ENCODE measurements around the gene MBP.

MBP gene

DNA sequence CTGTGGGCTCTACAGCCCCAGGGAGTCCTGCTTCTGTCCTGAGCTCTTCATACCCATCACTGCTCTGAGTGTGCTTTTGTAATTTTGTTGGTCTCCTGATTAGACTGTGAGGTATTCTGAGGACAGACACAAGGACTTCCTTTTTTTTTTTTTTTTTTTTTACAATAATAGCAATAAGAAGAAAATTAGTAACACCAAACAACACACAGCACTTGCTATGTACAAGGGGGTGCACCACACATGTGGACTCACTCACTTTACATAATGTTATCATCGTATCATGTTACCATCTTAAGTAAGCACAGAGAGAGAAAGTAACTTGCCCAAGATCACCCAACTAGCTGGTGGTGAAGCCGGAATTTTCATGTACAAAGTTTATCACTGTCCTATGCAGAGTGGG is 34.6 kb downstream of the MBP start:
- no peak for DNase-seq

DNA sequence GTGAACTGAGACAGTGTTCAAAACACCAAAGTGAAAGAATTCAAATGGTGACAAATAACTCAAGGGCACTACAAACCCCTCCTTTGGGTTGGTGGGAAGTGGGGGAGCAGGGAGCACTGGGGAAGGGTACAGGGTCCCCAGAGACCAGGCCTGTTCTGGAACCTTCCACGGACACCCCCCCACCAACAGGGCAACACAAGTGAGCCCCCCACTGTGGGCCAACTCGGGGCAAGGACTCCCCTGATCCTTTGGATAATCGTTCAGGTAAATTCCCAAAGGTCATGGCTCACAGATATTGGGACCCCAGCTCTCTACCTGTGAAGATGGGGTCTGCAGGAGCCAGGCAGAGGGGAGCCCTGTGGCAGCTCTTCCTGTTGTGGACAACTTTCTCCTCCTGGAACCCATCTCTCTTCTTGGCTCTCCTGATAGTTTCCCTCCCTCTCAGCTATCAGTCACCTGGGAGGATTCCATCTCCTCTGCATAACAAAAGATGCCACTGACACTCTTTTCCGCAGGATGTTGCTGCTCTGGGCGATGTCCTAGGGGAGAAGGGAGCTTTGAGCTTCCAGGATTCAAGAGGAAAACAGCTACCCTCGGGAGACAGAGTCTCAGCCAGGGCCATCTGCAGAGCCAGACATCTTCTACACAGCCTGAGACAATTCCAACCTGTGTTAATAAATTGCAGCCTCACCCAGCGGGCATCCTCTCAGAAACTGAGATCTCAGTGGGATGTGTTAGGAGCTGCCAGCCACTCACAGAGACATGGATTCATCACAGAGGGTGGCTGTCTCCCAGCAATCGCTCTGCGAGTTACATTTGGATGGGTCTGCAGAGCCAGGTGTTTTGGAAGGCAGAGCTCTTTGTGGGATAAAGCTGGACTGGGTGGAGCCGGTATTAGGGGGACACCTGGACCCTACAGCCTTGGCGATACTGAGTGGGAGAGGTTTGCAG is 35.4 kb downstream of the MBP start:
- no peak for DNase-seq

DNA sequence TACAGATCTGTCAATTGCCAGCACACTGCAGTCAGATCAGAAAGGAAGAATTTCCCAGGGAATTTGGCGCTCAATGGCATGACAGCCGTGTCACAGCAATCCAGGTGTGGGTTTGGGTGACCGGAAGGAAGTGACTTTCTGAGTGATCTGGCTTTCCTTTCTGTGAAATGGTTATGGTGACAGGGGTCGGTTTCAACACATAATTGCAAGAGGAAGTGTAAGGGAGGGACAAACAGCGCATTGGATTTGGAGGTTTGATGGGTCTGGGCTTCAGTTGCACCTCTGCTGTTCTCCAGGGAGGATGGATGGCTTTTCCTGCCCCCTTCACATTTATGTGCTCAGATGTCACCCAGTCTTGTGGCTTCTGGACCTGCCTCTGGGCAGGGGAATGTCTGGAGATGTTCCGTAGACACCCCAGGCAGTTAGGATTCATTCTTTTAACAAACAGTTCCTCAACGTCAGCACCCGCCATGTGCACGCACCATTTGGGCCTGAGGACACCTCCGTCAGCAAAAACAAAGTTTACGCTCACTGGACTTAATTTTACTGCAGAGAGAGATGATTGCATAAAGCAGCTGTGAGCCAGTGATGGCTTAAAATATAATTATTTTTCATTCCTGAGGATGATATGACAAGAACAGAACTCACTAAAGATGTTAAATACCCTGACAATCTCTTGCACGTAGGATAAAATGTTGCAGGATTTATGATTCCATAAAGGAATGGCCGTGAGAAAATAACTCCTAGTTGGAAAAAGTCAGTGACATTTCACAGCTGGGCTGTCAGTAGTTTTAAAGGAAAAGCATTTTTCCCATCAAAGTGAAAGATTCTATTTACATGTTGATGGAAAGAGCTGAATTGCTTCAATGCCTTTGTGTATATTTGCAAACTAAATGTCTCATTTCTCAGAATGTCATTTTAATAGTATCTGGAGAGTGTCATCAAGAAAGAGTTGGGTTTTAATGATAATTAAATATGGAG is 36.9 kb downstream of the MBP start:
- DNase-seq, result no peak

DNA sequence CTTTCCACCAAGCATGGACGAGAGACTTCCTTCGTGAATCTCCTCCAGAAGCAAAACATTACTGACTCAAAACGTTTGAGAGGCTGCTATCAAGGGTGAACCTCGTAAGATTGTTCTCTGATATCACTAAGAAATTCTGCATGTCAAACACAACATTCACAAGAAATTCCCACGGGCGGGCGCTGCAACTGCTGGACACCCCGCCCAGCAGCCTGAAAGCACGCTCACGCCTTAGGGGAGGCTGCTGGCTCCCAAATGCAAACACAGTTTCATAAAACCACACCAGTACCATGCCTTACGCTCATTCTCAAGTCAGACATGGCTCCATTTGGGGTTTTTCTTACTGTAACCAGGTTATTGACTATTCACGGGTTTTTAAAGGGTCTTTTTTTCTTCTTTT is 39.0 kb downstream of the MBP start:
- DNase-seq, result no peak

DNA sequence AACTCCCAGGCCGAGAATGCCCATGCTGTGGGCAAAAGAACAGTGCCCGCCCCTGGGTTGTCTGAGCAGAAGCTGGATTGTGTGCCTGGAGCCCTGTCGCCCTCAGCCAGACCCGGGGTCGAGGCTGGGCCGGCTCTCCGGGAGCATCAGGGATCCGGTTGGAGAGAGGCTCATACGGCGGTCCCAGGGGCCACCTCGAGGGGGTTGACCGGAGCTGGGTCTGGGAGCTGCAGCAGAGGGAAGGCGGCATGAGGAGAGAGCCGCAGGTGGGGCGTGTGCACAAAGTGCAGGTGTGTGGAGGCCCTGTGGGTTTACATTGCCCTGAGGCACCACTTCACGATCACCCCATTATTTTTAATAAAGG is 39.5 kb downstream of the MBP start:
- no peak for DNase-seq

DNA sequence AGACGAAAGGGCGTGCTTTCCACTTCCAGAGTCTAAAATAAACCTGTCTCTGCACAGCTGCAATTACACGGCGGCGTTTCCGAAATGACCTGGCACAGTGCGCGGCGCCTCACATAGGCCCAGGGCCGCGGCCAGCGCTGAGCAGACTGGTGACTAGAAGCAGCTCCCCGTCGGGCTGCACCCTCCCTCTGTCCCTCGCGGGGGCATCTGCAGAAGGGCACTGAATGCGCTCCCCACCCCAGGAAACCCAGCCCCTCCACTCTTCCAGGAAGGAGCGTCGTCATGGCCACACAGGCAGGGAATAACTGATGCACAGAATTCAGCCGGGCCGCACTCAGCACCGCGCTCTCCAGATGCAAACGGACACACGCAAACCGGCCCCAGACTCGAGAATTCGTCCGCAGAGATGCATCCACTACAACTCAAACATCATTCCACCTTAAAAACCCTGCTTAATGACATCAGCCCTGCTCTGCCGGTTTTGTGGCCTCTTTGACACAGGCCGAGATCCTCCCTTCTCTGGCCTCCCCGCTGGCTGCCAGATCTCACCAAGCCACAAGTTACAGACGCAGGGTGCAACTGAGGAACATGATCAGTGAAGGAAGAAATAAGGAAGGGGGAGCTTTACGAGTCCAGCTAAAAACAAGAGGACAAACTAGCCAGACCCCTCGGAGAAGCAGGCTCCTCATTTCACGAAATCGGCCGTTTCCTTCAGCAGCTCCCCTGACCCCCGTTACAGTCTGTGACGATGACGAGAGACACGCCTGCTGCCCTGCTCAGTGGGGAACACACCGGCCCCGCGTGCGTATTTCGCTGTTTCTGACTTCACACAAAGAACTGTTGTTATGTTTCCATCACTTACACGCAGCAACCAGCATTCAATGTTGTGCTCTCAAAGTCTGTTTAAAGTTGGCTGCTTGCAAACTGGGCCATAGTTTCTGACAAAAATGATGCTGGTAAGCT is 40.2 kb downstream of the MBP start:
- no peak for DNase-seq

DNA sequence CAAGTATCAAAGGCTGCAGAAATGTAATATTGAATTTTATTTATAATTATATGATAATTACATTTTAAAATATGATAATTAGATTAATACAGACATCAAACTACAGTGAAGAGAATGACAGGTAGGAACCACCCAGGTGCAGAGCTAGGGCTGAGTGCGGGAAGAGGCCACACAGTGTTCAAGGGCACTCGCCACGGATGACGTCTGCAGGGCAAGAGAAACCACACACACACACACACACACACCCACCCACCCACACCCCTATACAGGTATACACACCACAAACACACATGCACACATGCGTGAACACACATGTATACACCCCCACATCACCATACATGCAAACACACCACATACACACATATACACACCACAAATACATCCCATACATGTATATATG is 41.2 kb downstream of the MBP start:
- no peak for DNase-seq

DNA sequence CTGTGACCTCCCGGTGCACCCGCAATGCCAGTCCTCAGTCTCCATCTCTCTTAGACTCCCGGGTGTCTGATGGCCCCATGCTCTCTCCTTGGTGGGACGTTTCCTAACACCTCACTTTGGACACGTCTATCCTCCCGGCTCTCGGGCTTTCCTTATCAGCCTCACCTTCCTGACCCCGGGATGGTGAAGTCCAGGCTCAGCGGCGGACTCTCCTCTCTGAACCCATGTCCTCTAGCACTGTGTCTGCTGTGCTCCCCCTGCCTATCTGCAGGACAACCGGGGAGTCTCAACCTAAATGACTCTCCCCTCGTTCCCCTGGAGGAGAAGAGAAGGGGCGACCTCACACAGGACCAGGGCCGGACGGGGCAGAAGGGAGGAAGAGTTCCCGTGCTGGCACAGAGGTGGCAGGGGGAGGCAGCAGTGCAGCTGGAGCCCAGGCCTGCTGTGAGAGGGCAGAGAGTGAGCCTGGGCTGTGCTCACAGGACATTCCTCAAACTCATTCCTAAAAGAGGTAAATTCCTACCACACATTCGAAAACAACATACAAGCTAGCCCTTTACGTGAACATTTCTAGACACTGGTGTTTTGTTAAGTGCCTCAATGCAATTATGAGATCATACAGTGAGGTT is 41.9 kb downstream of the MBP start:
- DNase-seq, result no peak

DNA sequence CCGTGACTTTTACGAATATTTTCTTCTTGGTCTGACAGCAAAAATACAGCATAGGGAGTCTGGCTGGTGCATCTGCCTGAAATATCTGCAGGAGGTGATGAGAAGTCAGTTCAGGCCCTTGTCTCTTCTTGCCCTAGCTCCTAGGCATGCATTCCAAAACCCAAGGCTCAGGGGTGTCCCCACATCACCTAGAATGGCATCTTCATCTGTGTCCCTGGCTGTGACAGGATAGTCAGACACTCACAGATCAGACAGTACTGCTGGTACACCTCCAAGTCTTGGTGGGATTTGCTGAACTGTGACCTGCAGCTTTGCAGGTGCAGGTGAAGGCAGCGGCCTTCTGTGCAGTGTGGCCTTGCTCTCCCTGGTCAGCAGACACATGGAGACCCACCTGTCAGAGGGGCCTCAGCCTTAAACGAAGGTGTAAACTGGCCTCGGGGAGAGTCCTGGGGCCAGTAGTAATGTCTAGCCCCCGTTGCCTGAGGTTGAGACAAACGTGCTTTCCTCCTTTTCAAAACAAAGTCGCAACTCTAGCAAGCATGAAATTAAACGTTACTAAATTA is 42.8 kb downstream of the MBP start:
- DNase-seq, result no peak

DNA sequence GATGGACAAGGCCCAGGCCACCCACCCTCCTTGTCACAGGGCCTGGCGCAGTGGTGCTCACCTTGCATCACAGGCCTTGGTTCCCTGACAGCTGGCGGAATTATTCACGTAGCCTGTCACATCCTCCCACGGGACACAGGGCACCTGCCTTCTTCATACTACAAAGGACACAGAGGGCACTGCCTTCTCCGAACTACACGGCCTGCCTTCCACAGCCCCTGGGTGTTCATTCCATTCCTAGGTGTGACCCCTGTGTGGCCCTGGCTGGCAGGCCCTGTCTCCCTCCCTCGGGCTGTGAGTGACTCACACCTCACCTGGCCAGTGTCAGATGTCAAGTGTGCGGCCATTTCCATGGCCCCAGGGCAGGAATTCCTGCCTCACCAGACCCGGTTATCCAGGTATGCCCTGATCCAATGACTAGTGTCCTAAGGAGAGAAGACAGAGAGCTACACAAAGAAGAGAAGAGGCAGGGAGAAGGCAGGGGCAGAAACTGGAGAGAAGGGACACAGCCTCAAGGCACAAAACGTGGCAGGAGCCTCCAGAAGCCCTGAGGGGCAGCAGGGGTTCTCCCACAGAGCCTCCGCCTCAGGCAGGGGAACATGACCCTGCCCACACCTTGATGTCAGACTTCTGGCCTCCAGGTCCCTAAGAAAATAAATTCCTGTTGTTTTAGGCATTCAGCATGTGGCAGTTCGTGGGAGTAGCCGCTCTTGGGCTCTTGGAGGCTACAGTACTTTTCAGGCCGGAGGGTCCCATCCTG is 43.4 kb downstream of the MBP start:
- no peak for DNase-seq

DNA sequence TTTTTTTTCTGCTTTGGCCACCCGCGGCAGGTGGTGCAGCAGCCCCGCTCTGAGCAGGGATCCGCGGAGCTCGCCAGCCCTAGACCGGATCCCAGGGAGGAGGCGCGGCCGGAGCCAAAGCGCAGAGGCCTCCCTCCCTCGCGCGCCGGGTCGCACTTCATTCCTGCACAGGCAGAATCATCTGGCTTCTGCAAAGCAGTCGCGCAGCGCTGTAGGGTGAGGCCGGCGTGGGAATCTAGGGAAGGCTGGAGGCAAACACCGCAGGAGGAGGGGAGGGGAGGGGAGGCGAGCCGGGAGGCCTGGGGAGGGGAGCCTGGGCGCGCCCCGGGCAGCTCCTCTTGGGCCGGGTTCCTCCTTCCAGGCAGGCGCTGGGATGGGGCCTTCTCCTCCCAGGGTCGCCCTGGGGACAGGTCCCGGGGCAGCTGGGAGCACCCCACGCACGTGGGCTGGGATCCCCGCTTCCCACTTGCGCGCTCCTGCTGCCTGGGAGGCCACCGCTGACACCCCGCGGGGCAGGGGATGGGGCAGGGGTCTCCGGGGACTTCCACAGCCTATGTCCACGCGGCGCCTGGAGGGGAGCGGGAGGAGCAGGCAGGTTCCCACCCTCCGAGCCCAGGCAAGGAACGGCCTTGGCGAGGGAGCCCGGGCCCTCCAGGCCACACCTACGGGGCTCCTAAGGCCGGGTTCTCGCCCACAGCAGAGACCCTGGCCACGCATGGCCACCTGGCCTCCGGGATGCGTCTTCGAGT is 45.0 kb downstream of the MBP start:
- no peak for DNase-seq

DNA sequence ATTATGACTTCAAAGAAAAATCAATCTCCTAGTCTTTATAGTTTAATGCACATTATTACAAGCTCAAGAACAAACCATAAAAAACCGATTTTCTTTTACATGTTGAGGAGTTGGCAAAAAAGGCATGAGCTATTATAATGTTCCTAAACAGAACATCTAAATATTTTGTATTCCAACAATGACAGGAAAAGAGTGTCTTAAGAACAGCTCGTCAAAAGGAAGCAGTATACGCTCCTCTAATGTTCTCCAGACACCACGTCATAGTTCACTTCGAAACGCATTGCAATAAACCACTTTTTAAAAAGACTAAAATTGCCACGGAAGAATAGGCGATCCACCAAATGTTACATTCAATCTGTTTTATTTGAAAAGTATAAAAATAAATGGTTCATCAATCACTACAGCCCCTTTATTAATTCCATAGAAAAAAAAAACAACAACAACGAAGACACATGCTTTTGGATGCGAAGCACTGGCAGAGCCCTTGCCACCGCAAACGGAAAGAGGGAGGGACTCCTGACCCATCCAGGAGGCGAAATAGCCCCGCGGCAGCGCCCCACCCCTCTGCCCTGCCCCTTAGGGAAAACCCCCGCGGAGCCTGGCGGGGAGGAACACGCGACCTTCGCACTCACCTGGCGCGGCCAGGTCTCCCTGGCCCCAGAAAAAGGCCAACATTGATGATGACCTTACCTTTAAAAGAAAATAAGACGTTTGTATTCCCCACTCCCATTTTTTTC is 45.8 kb downstream of the MBP start:
- no peak for DNase-seq

DNA sequence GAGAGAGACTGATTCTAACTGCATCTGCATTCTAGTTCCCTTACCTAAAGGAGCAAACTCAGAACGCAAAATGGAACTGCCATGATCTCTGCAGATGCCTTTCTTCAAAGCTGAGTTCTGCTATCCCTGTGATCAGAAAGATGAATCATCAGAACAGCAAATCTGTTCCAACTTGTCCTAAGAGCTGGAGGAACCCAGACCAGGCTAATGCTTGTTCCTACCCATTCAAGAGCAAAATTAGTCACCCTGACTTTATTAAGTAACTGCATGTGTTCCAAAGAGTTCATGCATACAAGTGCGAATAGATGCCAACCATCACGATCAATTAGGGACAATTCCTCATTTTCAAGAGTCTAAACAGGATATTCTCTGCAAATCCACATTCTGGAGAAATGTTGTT is 46.5 kb downstream of the MBP start:
- no peak for DNase-seq

DNA sequence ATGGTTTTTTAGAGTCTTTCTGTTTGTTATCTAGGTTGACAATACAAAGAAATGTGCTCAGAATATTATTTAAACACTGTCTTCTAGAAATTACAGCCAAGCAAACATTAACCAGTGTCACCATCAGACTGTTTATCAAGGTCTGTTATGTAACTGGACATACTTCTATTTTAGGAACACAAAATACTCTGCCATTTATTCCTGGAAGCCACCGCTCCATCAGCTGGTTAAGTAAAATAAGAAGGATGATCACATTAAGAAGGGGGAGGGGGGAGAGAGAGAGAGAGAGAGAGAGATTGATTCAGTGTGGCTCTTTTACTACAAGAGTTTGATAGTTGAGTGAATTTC is 47.9 kb downstream of the MBP start:
- no peak for DNase-seq

DNA sequence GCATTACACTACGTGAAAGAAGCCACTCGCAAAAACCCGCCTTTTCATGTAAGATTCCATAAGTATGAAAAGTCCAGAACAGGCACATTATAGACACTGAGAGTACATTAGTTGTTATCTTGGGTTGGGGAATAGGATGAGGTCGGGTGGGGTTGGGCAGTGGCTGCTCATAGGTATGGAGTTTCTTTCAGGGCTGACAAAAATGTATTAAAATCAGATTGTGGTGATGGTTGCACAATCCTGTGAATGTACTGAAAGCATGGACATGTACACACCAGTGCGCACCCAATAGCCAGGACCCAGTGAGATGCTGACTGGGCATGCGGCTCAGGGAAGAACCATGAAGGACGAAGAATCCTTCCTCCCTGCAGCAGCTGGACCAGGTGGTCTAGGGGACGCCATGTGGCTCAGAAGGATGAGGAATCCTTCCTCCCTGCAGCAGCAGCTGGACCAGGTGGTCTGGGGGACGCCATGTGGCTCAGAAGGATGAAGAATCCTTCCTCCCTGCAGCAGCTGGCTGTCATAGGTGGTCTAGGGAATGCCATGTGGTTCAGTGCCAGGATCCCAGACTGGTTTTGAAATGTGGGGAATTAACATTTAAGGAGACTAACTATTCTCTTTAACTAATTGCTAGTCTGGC is 50.1 kb downstream of the MBP start:
- DNase-seq, result no peak

DNA sequence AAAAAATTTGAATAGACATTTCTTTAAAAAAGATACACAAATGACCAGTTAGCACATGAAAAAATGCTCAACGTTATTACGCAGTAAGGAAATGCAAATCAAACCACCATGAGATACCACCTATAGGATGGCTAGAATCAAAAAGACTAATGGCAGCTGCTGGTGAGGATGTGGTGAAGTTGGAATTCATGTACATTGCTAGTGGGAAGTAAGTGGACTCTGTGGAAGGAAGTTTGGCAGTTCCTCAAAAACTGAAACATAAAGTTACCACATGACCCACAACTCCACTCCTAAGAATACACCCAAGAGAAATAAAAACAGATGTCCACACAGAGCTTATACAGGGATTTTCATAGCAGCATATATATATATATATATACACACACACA is 51.2 kb downstream of the MBP start:
- no peak for DNase-seq

DNA sequence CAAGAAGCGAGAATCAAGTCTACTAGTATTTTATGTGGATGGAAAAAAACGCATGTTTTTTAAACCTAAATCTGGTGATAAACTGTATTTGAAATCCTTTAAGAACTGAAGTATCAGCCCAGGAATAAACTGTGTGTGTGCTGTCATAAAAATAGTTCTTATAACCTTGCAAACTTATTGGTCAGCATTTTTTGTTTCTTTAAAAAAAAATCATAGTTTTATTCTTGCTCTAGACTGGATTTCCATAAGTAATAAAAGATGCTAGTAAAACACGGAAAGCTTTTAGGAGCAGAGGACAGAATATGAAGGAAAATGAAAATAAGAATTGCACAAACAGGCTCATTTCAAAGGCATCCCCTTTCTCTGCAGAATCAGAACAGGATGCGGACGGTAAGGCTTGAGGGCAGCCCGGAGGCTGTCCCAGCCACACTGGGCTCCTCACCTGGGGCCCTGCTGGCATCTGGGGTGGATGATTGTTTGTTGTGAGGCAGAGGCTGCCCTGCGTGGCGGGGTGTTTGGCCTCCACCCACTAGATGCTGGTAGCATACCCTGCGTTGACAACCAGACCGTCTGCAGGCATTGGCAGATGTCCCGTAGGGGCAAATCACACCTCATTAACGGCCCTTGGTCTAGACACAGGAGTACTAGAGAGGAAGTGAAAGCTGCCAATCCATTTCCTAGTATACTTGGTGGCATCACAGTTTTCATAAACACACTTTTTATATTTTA is 52.5 kb downstream of the MBP start:
- DNase-seq, result no peak

DNA sequence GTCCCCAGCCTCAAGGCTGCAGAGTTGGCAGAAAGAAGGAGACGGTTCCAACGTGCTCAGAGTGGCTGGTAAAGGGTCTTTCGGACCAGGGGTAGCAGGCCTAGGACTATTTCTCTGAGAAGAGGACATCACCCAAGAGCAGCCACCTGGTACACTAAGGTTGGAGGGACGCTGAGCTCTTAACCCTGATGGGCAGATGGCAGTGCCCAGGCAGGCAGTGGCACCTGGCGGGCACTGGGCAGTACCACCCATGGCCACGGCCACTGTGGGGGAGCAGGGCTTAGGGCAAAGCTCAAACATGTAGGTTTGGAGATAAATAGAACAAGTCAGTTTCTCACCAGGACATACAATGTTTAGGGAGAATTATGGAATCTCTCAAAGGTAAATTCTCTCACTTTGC is 53.5 kb downstream of the MBP start:
- no peak for DNase-seq

DNA sequence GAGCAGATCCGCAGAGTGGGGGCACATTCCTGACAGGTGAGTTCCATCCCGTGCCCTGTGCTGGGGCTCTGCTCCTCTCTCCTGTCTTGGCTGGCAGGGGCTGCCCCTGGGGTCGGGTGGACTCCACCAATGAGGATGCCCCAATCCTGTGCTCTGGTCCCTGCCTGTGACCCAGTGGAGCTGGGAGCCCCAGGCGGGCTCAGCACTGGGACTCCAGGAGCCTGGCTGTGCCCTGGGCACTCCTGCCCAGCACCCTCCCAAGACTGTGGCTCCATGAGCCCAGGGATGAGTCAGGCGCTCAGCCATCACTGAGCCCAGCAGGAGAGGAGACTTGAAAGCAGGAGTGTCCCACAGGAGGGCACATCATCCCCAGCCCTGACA is 53.9 kb downstream of the MBP start:
- DNase-seq, result no peak

All from stimulated activated CD4-positive, alpha-beta T cell treated with anti-CD3 and anti-CD28 coated beads, Interleukin-2, amount 100 ng/mL, for 24 hours (primary cell).